Inferior parietal cortex (tissue), 1 donor: ENCODE data around the gene HBA2.
"Not testable (repeated sequence)": the region's sequence is repeated elsewhere in the genome, so short reads cannot be mapped to it uniquely, and the experiment has no call there.

ENCODE experiments used
- DNase-seq: peaks from one replicate; pipeline ENCODE4 v3.0.0-alpha.2; 2016; ENCODE audit errors: extremely low spot score

Gene HBA2

DNA sequence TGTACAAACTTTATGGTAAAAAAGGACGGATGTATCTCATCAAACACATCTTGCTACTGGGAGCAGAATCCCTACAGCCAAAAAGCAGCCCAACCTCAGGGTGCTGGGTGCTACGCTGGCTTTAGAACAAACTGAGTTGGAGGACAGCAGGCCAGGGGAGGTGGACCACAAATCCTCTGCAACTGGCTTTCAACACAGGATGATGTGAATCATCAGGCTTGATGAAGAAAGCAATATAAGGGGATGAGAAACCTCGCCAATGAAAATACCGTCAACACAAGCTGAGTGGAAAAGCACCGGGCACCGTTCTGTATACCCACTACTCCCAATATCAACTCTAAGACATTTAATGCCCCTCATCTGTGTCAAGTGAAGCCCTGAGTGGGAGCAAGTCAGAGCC lies 21.8 kb downstream of the HBA2 start:
- no peak for DNase-seq

- DNase-seq: no peak
These were observed 27.7 kb downstream of the HBA2 start for GRCh38 chr16:200388-200787.

DNA sequence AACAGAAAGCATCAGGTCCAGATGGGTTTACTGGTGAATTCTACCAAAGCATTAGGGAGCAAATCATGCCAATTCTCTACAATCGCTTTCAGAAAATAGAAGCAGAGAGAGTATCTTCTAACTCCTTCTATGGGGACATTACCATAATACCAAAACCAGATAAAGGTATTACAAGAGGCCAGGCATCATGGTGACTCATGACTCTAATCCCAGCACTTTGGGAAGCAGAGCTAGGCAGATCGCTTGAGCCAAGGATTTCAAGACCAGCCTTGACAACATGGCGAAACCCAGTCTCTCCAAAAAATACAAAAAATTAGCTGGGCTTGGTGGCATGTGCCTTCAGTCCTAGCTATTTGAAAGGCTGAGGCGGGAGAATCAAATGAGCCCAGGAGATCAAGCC lies 30.6 kb downstream of the HBA2 start:
- no peak for DNase-seq

GRCh38 chr16:204046-204445 lies 31.4 kb downstream of the HBA2 start:
- DNase-seq: not testable (repeated sequence)

DNA sequence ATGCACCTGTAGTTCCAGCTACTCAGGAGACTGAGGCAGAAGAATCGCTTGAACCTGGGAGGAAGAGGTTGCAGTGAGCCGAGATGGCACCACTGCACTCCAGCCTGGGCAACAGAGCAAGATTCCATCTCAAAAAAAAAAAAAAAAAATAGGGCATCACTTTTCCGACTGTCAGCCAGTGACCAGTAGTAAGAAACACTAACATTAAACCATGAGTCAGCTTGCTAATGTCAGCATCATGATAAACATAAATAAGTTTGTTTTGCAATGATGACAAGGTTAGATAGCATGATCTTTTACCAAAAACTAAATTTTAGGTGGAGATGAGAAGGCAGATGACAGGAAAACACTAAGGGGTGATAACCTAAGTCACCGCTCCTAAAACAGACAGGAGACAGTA lies 36.7 kb downstream of the HBA2 start:
- DNase-seq: not testable (repeated sequence)

DNA sequence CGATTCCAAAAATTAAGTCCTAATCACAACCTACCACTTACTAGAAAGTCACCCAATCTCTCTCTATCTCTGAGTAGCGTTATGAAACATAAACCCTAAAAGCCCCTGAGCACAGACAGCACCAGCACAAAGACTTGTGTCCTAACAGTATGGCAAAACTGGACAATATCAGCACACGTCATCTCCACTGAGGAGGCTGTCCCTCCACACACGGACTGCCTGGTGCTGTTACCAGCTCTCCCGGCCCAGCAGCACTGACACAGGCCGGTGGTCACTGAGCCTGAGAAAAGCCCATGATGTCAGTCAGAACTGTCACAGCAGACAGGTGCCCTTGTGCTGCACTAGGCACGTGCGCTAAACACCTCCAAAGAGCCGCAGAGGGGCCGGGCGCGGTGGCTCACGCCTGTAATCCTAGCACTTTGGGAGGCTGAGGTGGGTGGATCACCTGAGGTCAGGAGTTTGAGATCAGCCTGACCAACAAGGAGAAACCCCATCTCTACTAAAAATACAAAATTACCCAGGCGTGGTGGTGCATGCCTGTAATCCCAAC lies 39.0 kb downstream of the HBA2 start:
- DNase-seq: not testable (repeated sequence)

DNA sequence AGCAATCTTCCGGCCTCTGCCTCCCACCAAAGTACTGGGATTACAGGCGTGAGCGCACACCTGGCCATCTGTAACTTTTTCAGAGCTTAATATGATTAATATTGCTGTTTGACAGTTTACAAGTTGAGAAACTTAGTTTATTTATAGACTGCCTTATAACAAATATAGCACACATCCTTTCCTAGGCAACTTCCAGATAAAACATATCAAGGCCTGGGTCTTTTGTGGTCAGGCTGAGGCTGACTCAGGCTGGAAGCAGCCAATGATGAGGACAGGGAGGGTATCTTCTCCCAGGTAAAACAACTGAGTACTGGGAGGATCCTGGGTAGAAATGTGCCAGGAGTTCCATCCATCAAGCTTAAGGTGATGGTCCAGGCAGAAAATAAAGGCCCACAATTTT lies 40.3 kb downstream of the HBA2 start:
- no peak for DNase-seq

GRCh38 chr16:220021-220420 lies 47.3 kb downstream of the HBA2 start:
- no peak for DNase-seq
